ENCODE data around the gene CD80.

DNA sequence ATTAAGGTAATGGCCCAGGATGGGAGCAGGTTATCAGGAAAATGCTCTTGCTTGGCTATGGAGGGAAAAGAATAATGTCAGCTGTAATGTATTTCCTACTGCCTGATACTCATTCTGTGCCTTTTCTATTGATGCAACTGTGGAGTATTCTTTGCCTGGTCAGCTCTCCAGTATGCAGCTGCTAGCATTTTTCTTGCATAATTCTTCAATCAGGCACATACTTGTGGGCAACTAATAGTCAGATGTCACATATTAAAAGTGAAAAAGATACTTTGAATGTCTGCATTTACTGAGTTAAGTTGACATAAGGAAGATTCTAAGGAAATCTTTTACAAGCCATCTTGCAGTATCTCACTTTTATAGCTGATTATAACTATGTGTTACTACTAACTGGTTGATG is 29.5 kb downstream of the CD80 start:
- TF ChIP-seq, protein P1, sequence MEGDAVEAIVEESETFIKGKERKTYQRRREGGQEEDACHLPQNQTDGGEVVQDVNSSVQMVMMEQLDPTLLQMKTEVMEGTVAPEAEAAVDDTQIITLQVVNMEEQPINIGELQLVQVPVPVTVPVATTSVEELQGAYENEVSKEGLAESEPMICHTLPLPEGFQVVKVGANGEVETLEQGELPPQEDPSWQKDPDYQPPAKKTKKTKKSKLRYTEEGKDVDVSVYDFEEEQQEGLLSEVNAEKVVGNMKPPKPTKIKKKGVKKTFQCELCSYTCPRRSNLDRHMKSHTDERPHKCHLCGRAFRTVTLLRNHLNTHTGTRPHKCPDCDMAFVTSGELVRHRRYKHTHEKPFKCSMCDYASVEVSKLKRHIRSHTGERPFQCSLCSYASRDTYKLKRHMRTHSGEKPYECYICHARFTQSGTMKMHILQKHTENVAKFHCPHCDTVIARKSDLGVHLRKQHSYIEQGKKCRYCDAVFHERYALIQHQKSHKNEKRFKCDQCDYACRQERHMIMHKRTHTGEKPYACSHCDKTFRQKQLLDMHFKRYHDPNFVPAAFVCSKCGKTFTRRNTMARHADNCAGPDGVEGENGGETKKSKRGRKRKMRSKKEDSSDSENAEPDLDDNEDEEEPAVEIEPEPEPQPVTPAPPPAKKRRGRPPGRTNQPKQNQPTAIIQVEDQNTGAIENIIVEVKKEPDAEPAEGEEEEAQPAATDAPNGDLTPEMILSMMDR (IDR thresholded peaks at IDR 0.05 in 4 of 5, conservative IDR thresholded peaks at IDR 0.05 in 1 of 5), result no peak
- TF ChIP-seq POLR2A (IDR thresholded peaks at IDR 0.05), result no peak
